ENCODE results near the gene PLPP4. TPM values are rescaled to one million over a fixed set of nuclear protein-coding genes. Genes with fewer than 3 reads are reported as not detected.

PLPP4 gene
- total RNA-seq, 1 donor from 2014 or later = not detected

- intact Hi-C loops (cut with DNase I) = no loop called here
- no peaks in the 10 kb centered on the region for H3K9me3 ChIP-seq
These were observed 35.8 kb upstream of the PLPP4 start for GRCh38 chr10:120421250-120421649.

DNA sequence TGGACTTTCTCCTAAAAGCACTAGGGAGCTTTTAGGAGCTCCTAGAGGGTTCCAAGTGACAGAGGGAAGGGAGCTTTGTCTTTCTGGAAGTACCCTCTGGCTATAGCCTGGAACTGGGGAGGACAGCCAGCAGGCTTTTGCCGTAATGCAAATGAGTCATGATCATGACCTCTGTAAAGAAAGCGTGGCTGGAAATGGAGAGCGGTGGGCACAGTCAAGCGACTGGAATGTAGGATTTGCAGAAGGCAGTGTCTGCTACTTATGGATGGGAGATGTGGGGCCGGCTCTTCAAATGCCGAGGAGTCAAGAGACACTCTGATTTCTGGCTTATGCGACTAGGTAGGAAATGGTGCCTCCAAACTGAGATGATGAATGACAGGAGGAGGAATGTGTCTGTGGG is 34.6 kb upstream of the PLPP4 start:
- DNase-seq (no peak), ATAC-seq (no peak)
- H3K9me3 ChIP-seq = no peaks in the 10 kb centered on the region
- no peak overlapping the region for H3K4me3 ChIP-seq
- TF ChIP-seq, protein P1, sequence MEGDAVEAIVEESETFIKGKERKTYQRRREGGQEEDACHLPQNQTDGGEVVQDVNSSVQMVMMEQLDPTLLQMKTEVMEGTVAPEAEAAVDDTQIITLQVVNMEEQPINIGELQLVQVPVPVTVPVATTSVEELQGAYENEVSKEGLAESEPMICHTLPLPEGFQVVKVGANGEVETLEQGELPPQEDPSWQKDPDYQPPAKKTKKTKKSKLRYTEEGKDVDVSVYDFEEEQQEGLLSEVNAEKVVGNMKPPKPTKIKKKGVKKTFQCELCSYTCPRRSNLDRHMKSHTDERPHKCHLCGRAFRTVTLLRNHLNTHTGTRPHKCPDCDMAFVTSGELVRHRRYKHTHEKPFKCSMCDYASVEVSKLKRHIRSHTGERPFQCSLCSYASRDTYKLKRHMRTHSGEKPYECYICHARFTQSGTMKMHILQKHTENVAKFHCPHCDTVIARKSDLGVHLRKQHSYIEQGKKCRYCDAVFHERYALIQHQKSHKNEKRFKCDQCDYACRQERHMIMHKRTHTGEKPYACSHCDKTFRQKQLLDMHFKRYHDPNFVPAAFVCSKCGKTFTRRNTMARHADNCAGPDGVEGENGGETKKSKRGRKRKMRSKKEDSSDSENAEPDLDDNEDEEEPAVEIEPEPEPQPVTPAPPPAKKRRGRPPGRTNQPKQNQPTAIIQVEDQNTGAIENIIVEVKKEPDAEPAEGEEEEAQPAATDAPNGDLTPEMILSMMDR (IDR thresholded peaks at IDR 0.05) = no peak
- no peaks in the 10 kb centered on the region for H3K4me1 ChIP-seq
- intact Hi-C loops (cut with DNase I) = no loop called here
- no peaks in the 10 kb centered on the region for H3K27me3 ChIP-seq (ENCODE audit: low read depth)
- no peak overlapping the region for H3K27ac ChIP-seq
- no peaks in the 10 kb centered on the region for H3K36me3 ChIP-seq

More at GRCh38 chr10:120421250-120421649, 35.8 kb upstream of the PLPP4 start:
- no peaks in the 10 kb centered on the region for H3K4me1 ChIP-seq
- H3K27me3 ChIP-seq (ENCODE audit: low read depth) = no peaks in the 10 kb centered on the region
- ATAC-seq = no peak
- H3K36me3 ChIP-seq = no peaks in the 10 kb centered on the region
- TF ChIP-seq, protein P1 (IDR thresholded peaks at IDR 0.05) = no peak
- DNase-seq = no peak
- no peak overlapping the region for H3K4me3 ChIP-seq
- no peak overlapping the region for H3K27ac ChIP-seq

DNA sequence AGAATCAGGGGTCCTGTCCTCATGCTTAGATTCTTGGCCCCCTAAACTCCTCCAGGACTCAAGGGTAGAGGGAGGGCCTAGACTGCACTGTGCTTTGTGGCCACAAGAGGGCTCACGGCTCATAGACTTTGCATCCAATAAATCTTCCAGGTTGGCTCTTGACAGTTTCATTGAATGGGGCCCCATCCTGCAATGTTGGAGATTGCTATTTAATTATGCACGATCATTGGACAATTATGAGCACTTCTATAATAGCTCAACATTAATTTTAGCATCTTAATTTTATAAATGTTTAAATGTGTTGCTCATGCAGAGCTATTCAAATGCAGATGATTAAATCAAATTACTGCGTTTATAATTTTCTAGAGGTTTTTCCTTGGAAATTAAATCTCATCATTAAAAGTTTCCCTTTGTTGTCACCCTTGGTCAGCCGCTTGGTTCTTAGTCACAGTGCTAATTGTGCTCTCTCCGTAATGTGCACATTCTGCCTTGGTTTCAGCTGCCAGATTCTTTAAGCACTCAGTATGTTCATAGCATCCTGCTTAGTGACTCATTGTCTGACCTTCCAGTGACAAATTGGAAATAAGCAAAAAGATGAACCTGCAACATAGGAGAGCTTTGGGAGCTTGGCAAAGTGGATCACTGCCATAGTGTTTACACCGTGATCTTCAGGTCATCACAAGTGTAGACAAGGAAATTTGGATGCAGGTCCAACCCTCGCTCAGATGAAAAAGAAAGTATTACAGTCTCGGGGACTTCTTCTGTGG is 33.4 kb upstream of the PLPP4 start:
- intact Hi-C loops (cut with DNase I) = no loop called here
- H3K27me3 ChIP-seq (ENCODE audit: low read depth) = no peaks in the 10 kb centered on the region
- H3K4me1 ChIP-seq = no peaks in the 10 kb centered on the region
- H3K27ac ChIP-seq = no peak overlapping the region
- no peak overlapping the region for H3K4me3 ChIP-seq
- peak; percentile 49 for DNase-seq
- no peaks in the 10 kb centered on the region for H3K36me3 ChIP-seq
- H3K9me3 ChIP-seq = no peaks in the 10 kb centered on the region
- TF ChIP-seq, protein P1 (IDR thresholded peaks at IDR 0.05) = peak; percentile 86
- ATAC-seq = peak; percentile 63 to 64

DNA sequence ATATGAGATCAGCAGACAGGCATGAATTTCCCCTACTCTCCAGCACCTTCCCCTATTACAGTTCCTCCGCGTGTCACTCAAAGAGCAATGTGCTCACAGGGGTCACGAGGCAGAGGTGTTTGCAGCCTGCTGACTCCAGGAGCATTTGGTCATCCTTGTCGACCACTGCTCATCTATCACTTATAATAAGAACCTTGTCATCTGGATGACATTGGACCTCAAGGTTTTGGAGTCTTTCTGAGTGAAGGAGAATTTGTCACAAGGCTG is 32.9 kb upstream of the PLPP4 start:
- intact Hi-C loops (cut with DNase I) = no loop called here
- ATAC-seq (no peak), DNase-seq (no peak)
- Histone ChIP-seq H3K27me3 (ENCODE audit: low read depth) (no peaks in the 10 kb centered on the region), H3K4me1 (no peaks in the 10 kb centered on the region), H3K36me3 (no peaks in the 10 kb centered on the region), H3K27ac (no peak overlapping the region), H3K9me3 (no peaks in the 10 kb centered on the region), H3K4me3 (no peak overlapping the region)
- TF ChIP-seq, protein P1 (IDR thresholded peaks at IDR 0.05) = no peak

- Histone ChIP-seq H3K4me1 (no peaks in the 10 kb centered on the region), H3K27ac (no peak overlapping the region), H3K9me3 (no peaks in the 10 kb centered on the region), H3K36me3 (no peaks in the 10 kb centered on the region), H3K27me3 (ENCODE audit: low read depth) (peaks cover 6% of the 10 kb centered on the region), H3K4me3 (no peak overlapping the region)
- TF ChIP-seq, protein P1 (IDR thresholded peaks at IDR 0.05) = no peak
- intact Hi-C loops (cut with DNase I) = no loop called here
- DNase-seq = no peak
- no peak for ATAC-seq
These were observed 30.7 kb upstream of the PLPP4 start for GRCh38 chr10:120426306-120426705.
